Left ventricle myocardium inferior (tissue), 1 donor: Measurements from ENCODE around the gene DNM3. TPM values are rescaled to one million over a fixed set of nuclear protein-coding genes. Genes with fewer than 3 reads are reported as not detected.
A peak's percentile ranks its signal among the peaks of the same experiment; 100 is the strongest.

ENCODE experiments used
- DNase-seq: peaks from one replicate; pipeline ENCODE4 v3.0.0-alpha.2; 2020
- H3K27ac ChIP-seq: fragments of 200-600 bp; replicated peaks from 2 replicates; pipeline ENCODE4 v1.8.0; 2021
- H3K27me3 ChIP-seq: fragments of 200-600 bp; 2 replicates; pipeline ENCODE4 v1.8.0; 2021; ENCODE audit warnings: low read depth
- H3K36me3 ChIP-seq: fragments of 200-600 bp; 2 replicates; pipeline ENCODE4 v1.8.0; 2021
- H3K4me1 ChIP-seq: fragments of 200-600 bp; 2 replicates; pipeline ENCODE4 v1.8.0; 2021
- H3K4me3 ChIP-seq: fragments of 200-600 bp; 2 replicates; pipeline ENCODE4 v1.8.0; 2021; ENCODE audit warnings: mild to moderate bottlenecking, moderate library complexity
- H3K9me3 ChIP-seq: fragments of 200-600 bp; replicated peaks from 2 replicates; pipeline ENCODE4 v1.8.0; 2021
- CTCF ChIP-seq: fragments of 200-600 bp; IDR thresholded peaks from 2 replicates; pipeline ENCODE4 v1.8.0; 2021; ENCODE audit warnings: antibody characterized with exemption, mild to moderate bottlenecking, borderline replicate concordance
- intact Hi-C: fragments of 100-400 bp; cut with micrococcal nuclease; formaldehyde crosslinking; loops from one replicate; pipeline ENCODE4 v1.11.0; 2022
- total RNA-seq: library from RNA; stranded (reverse); fragmentation: NEBNext Ultra II Directional; extraction: Animal tissue kit (Norgen Biotek cat#: 25700); gene quantifications from one replicate; pipeline ENCODE4 v1.2.1, GENCODE V29; 2021
- donor health status: DM: no; HTN: yes; CAD: no; lungs with severe emphysema.

The DNM3 gene
- total RNA-seq, 1 donor from 2014 or later, result 1.2 TPM

- Histone ChIP-seq H3K36me3 (no peaks in the 10 kb centered on the region), H3K9me3 (no peaks in the 10 kb centered on the region), H3K4me3 (no peak overlapping the region), H3K4me1 (peaks cover 11% of the 10 kb centered on the region), H3K27ac (no peak overlapping the region), H3K27me3 (no peaks in the 10 kb centered on the region)
- no peak for DNase-seq
- no peak for TF ChIP-seq CTCF
- intact Hi-C loops, result loop anchor here (5.0 kb wide), 1 partner anchor 179 kb away; no protein-coding TSS in a partner anchor
These were observed 140.0 kb downstream of the DNM3 start for GRCh38 chr1:171981303-171981702.

GRCh38 chr1:171983584-171983983 lies 142.3 kb downstream of the DNM3 start:
- Histone ChIP-seq H3K27ac (no peak overlapping the region), H3K27me3 (no peaks in the 10 kb centered on the region), H3K4me1 (peaks cover 11% of the 10 kb centered on the region), H3K4me3 (no peak overlapping the region), H3K9me3 (no peaks in the 10 kb centered on the region), H3K36me3 (peaks cover 5% of the 10 kb centered on the region)
- no peak for DNase-seq
- peak; percentile 45 for TF ChIP-seq CTCF
- intact Hi-C loops, result loop anchor here (5.0 kb wide), 1 partner anchor 181 kb away; no protein-coding TSS in a partner anchor

- H3K36me3 ChIP-seq, result peaks cover 5% of the 10 kb centered on the region
- H3K4me3 ChIP-seq, result no peak overlapping the region
- peaks cover 11% of the 10 kb centered on the region for H3K4me1 ChIP-seq
- no peak overlapping the region for H3K27ac ChIP-seq
- H3K9me3 ChIP-seq, result no peaks in the 10 kb centered on the region
- peak; percentile 22 for DNase-seq
- no peak for TF ChIP-seq CTCF
- intact Hi-C loops, result loop anchor here (5.0 kb wide), 1 partner anchor 182 kb away; no protein-coding TSS in a partner anchor
- no peaks in the 10 kb centered on the region for H3K27me3 ChIP-seq
These were observed 143.0 kb downstream of the DNM3 start for GRCh38 chr1:171984262-171984661.

GRCh38 chr1:171984850-171985485 lies 143.7 kb downstream of the DNM3 start:
- no peak overlapping the region for H3K27ac ChIP-seq
- TF ChIP-seq CTCF, result peak; percentile 80
- H3K36me3 ChIP-seq, result peaks cover 5% of the 10 kb centered on the region
- no peak for DNase-seq
- no peak overlapping the region for H3K4me3 ChIP-seq
- intact Hi-C loops, result loop anchor here (5.0 kb wide), 1 partner anchor 183 kb away; no protein-coding TSS in a partner anchor
- H3K27me3 ChIP-seq, result no peaks in the 10 kb centered on the region
- H3K9me3 ChIP-seq, result no peaks in the 10 kb centered on the region
- peaks cover 11% of the 10 kb centered on the region for H3K4me1 ChIP-seq

GRCh38 chr1:171985639-171986038 lies 144.3 kb downstream of the DNM3 start:
- no peak overlapping the region for H3K27ac ChIP-seq
- H3K9me3 ChIP-seq, result no peaks in the 10 kb centered on the region
- peak; percentile 25 for TF ChIP-seq CTCF
- DNase-seq, result no peak
- H3K4me1 ChIP-seq, result peaks cover 11% of the 10 kb centered on the region
- no peak overlapping the region for H3K4me3 ChIP-seq
- peaks cover 5% of the 10 kb centered on the region for H3K36me3 ChIP-seq
- H3K27me3 ChIP-seq, result no peaks in the 10 kb centered on the region
- intact Hi-C loops, result no loop called here
